ENCODE results near the gene NOL9.

DNA sequence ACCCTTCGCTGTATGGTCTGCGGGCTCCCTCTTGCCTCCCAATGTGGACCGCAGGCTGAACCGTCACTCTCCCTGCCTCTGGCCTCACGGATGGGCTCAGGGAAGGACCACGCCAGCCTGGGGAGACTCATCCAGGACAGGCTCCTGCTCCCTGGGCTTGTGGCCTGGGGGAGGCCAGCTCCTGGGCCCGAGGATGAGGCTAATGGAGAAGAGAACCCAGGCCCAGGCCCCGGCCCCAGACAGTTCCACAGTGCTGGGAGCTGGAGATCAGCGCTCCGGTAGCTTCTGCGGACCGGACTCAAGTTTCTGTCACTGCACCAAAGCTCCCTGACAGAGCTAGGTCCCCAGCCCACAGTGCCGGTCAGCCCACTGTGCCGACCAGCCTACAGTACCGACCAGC is 49.4 kb downstream of the NOL9 start:
- TF ChIP-seq, protein P1, sequence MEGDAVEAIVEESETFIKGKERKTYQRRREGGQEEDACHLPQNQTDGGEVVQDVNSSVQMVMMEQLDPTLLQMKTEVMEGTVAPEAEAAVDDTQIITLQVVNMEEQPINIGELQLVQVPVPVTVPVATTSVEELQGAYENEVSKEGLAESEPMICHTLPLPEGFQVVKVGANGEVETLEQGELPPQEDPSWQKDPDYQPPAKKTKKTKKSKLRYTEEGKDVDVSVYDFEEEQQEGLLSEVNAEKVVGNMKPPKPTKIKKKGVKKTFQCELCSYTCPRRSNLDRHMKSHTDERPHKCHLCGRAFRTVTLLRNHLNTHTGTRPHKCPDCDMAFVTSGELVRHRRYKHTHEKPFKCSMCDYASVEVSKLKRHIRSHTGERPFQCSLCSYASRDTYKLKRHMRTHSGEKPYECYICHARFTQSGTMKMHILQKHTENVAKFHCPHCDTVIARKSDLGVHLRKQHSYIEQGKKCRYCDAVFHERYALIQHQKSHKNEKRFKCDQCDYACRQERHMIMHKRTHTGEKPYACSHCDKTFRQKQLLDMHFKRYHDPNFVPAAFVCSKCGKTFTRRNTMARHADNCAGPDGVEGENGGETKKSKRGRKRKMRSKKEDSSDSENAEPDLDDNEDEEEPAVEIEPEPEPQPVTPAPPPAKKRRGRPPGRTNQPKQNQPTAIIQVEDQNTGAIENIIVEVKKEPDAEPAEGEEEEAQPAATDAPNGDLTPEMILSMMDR (conservative IDR thresholded peaks at IDR 0.05) = no peak
- no peak for TF ChIP-seq ZFX (IDR thresholded peaks at IDR 0.05)
